Gastroesophageal sphincter (tissue), 3 donors: ENCODE data around the gene TLE3.

ENCODE experiments used
- CTCF ChIP-seq, 4 experiments: fragments of 200-600 bp in 2 of 4; fragments of 450-650 bp in 2 of 4; sonication (generic) in 1 of 4; IDR thresholded peaks; one replicate each; pipeline ENCODE4 v1.5.1; 2017 to 2019; ENCODE audit warnings: antibody characterized with exemption in 4 of 4, mild to moderate bottlenecking in 2 of 4, moderate library complexity in 2 of 4
- EP300 ChIP-seq: sonication (generic); formaldehyde crosslinking; IDR thresholded peaks from one replicate; pipeline ENCODE4 v1.6.1; 2017; ENCODE audit warnings: antibody characterized with exemption, mild to moderate bottlenecking
- POLR2AphosphoS5 ChIP-seq: sonication (generic); formaldehyde crosslinking; IDR thresholded peaks from one replicate; pipeline ENCODE4 v1.6.1; 2017; ENCODE audit warnings: antibody characterized with exemption

GRCh38 chr15:70056091-70056680 lies 41.5 kb downstream of the TLE3 start:
- TF ChIP-seq EP300 (no peak), CTCF (IDR thresholded peaks at IDR 0.05) (no peak), POLR2AphosphoS5 (no peak)
